ENCODE measurements around the gene C17orf75.
"Not testable (repeated sequence)": the region's sequence is repeated elsewhere in the genome, so short reads cannot be mapped to it uniquely, and the experiment has no call there.

The C17orf75 gene

DNA sequence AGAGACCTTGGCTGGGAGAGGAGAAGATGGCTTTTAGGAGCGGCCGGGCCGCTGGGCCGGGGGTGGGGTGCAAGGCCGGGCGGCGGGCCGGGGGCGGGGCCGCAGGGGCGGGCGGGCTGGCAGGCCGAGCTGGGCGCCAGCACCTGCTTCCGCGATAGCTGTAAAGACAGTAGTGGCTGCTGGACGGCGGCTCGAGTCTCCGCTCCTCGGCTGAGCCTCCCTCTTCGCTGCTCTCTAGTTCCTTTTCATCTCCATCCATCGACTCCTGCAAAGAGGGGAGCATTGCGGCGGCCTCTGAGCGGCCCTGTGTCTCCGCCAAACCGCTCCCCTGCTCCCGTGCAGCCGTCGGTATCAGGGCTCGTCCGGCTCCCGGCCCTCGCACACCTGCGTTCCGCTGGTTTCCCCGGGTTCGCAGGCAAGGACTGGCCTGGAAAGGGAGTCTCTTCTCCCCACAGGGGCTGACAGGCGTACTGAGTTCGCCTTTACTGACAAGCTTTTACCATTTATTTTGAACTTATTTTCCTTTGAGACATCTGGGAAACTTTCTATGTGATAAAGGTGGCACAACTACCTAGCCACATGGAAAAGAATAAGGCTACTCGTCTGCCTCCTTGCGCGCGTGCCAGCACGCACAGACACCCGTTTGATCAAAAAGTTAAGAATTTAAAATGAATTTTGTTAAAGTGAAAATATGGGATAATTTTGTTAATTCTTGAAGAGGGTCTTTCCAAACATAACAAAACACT lies at the start of gene C17orf75:
C17orf75 (minus strand) TSS at position 317 of the 746 bp plus-strand sequence; CDS start at position 283, 34 bp downstream.
- no peak for FAIRE-seq

GRCh38 chr17:32388613-32389459 lies 46.9 kb upstream of the C17orf75 start:
- no peak for FAIRE-seq

GRCh38 chr17:32388128-32388527 lies 46.2 kb upstream of the C17orf75 start:
- not testable (repeated sequence) for FAIRE-seq

DNA sequence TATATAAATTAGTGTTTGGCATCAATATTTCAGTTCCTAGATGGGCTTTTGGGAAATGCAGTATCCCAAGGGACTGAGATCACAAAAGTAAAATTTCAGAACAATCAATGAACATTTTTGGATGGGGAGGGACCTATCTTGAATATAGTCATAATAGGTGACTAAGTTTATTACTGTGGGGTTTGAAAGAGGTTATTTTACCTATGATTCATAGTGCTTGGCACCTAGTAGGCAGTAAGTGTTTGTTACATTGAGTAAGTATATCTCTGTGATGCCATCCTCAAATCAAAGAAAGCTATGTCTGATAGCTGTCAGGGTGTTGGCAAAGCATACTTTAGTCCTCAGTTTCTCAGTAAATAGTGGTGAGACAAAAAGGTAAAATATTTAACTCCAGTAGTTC lies 44.9 kb upstream of the C17orf75 start:
- no peak for FAIRE-seq

GRCh38 chr17:32385971-32386370 lies 44.0 kb upstream of the C17orf75 start:
- no peak for FAIRE-seq

DNA sequence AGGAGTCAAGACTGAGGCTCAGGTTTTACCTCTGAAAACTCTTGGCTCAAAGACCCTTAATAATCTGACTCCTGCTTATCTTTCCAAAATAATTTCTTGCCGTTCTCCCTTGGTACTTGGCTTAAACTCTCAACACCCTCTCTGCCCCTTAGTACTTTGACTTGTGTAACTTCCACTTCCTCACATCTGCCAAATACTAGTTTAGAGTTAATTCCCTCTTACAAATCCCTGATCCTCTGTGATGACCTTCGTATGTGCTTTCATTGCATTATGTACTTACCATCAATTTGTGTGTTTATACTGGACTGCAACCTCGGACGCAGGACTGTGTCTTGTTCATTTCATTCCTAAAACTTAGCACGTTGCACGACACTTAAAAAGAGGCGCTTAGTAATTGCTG lies 43.1 kb upstream of the C17orf75 start:
- no peak for FAIRE-seq

DNA sequence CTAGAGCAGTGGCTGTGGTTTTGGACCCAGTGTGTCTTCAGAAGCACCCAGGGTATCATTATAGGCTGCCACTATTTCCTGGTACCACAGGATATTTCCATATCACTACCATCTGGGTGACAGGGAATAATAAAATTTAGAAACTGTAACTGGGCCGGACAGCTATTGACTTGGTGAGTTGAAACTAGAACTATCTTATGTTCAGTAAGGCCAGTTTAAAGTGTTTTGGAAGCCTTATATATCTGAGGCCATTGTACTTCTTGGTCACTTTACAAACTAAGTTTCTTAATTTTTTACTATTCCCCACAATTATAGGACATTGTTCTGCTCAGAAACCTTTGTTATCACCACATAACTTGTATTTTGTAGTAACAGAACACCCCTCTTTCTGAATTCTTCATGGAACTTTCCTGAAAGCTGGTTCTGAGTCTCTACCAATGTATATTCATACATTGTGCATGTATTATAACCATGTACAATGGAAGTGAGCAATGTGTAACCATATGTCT lies 42.0 kb upstream of the C17orf75 start:
- FAIRE-seq: no peak

GRCh38 chr17:32382526-32383223 lies 40.7 kb upstream of the C17orf75 start:
- no peak for FAIRE-seq

DNA sequence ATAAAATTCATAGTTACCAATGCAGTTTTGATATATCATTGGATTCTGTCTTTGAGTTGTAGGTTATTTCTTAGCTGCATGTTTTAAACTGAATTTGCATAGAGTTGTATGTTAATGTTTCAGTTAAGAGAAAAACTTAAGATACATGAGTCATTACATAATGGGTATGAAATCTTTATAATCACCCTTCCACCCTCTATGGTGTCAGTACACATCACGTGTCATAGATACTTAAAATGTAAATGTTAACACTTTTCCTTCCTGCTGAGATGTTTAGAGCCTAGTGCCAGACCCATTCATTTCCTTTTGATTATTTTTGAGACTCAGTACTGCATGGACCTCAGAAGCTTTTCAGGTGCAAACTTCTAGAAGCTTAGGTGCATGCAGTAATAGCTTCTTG lies 28.5 kb upstream of the C17orf75 start:
- no peak for FAIRE-seq

DNA sequence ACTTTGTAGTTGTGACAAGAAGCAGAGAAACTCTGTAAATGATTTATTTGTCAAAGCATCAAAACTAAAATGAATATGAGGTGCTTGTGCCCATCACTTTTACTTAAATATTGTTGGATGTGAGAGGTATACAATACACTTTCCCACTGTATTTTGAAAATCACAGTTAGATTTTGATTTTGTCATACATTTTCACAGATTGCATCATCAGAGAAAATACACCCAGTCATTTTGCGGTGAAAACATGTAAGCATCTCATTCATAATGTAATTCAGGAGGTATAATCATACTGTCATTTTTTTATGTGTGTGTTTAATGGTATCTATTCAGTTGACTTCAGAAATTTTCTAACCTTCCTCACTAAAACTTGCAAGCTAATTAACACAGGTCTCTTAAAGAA lies 19.3 kb upstream of the C17orf75 start:
- FAIRE-seq: no peak

DNA sequence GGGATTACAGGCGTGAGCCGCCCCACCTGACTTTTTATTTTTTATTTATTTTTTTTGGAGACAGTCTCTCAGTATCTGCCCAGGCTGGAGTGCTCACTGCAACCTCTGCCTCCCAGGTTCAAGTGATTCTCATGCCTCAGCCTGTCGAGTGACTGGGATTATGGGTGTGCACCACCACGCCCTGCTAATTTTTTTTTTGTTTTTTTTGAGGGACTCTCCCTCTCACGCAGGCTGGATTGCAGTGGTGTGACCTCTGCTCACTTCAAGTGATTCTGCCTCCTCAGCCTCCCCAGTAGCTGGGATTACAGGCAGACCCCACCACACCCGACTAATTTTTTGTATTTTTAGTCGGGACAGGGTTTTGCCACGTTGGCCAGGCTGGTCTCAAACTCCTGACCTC lies 15.6 kb upstream of the C17orf75 start:
- FAIRE-seq: no peak

- FAIRE-seq: no peak
Observed at GRCh38 chr17:32356750-32357149, 14.8 kb upstream of the C17orf75 start.

- FAIRE-seq: no peak
Observed at GRCh38 chr17:32356378-32356743, 14.4 kb upstream of the C17orf75 start.

- no peak for FAIRE-seq
Observed at GRCh38 chr17:32355649-32356377, 13.8 kb upstream of the C17orf75 start.

GRCh38 chr17:32352734-32353133 lies 10.8 kb upstream of the C17orf75 start:
- FAIRE-seq: not testable (repeated sequence)

DNA sequence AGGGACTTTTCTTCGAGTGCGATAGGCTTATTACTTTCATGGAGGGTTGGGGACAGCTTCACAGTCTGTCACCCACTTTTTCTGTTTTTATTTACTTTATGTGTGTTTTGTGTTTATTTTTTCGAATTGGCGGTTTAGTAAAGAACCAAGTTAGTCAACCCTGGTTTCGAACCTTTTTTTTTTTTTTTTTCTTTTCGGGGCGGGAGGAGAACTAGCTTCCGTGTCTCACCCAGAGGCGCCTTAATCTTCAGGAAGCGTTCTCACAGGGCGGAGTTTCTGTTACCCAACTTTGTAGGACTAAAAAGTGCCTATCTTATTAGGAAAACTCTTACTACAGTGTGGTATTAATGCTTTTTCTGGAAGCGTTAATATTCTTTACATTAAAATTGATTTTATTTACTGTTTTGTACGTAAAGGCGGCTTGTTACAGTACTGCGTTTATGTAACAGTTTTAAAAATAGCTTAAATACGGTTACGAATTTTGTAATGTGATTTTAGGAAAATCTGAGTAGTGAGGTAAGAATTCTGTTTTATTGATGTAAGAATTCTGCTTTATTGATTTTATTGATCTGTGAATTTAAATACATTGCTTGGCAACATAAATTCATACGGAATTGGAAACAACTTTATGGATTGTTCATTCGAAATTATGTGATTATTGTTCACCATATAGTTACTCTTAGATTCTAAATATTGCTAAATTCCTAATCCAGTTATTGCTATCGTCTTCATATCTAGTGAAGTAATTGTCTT lies 8.9 kb upstream of the C17orf75 start:
- FAIRE-seq: no peak

- FAIRE-seq: peak; percentile 95
Observed at GRCh38 chr17:32349854-32350665, 8.1 kb upstream of the C17orf75 start, which contains the start of gene ZNF207. Gene ZNF207, plus strand, starts transcription at chr17:32350157. Its CDS starts 129 bp downstream, at chr17:32350286.

GRCh38 chr17:32349503-32349853 lies 7.5 kb upstream of the C17orf75 start:
- FAIRE-seq: no peak

DNA sequence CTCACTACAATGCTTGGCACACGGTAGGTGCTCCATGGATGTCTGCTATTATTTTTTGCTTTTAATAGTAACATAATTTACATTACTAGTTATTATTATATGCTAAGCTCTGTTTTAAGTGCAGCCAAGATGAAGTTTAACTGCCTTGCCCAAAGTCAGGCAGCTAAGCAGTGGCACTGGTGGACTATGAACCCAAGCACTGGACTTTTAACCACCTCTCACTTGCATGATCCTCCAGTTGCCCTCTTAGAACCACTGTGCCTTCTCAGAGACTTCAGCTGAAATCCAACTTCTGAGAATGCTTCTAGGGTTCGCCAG lies 6.5 kb upstream of the C17orf75 start:
- FAIRE-seq: no peak

DNA sequence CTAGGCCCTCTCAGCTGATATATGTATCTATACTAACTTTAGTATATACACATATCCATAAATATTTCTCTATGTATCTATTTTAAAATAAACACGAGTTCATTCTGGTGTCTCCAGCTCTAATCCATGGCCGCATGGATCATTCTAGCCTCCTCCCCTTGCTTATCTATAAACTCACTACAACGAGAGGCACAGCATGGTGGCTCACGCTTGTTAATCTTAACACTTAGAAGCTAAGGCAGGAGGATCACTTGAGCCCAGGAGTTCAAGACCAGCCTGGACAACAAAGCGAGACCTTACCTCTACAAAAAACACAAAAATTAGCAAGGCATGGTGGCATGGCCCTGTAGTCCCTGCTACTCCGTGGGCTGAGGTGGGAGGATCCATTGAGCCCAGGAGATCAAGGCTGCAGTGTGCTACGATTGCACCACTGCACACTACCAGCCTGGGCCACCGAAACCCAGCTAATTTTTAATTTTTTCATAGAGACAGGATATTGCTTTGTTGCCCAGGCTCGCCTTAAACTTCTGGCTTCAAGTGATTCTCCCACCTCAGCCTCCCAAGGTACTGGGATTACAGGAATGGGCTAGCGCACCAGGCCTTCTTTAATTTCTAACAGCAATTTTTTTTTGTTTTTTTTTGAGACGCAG lies 4.1 kb upstream of the C17orf75 start:
- no peak for FAIRE-seq

Data from G401.6 (cell line).